GM23338 (cell line): ENCODE measurements around the gene NHEJ1. TPM values are rescaled to one million over a fixed set of nuclear protein-coding genes. Genes with fewer than 3 reads are reported as not detected.

Experiments used
- ATAC-seq: fragments of 200-7000 bp; cut with Tn5 transposase; 3 replicates; pipeline ENCODE4 v1.9.1; 2020
- DNase-seq: peaks from one replicate; pipeline ENCODE4 v3.0.0-alpha.2; 2015; ENCODE audit warnings: low spot score
- H2AFZ ChIP-seq: fragments of 200-600 bp; sonication (generic); 2 replicates; pipeline ENCODE4 v1.8.0; 2016; ENCODE audit warnings: antibody characterized with exemption, mild to moderate bottlenecking, moderate library complexity
- H3F3A ChIP-seq: fragments of 200-600 bp; sonication (generic); replicated peaks from 2 replicates; pipeline ENCODE4 v1.8.0; 2017; ENCODE audit warnings: antibody characterized with exemption, mixed run types, low read depth
- H3K27ac ChIP-seq: fragments of 200-600 bp; sonication (generic); 2 replicates; pipeline ENCODE4 v1.6.1; 2016; ENCODE audit warnings: low read depth
- H3K27me3 ChIP-seq: fragments of 200-600 bp; sonication (generic); 2 replicates; pipeline ENCODE4 v1.8.0; 2016; ENCODE audit warnings: mild to moderate bottlenecking, mixed run types, moderate library complexity; ENCODE audit not compliant: insufficient read depth
- H3K36me3 ChIP-seq: fragments of 200-600 bp; sonication (generic); 2 replicates; pipeline ENCODE4 v1.8.0; 2016; ENCODE audit warnings: mild to moderate bottlenecking; ENCODE audit not compliant: insufficient read depth
- H3K4me1 ChIP-seq: fragments of 200-600 bp; sonication (generic); 2 replicates; pipeline ENCODE4 v1.8.0; 2016; ENCODE audit warnings: mild to moderate bottlenecking, moderate library complexity; ENCODE audit not compliant: insufficient read depth
- H3K4me2 ChIP-seq: fragments of 200-600 bp; sonication (generic); 2 replicates; pipeline ENCODE4 v1.7.1; 2017; ENCODE audit warnings: mixed run types
- H3K4me3 ChIP-seq: fragments of 200-600 bp; sonication (generic); 2 replicates; pipeline ENCODE4 v1.6.1; 2016; ENCODE audit warnings: mixed run types
- H3K79me2 ChIP-seq: fragments of 200-600 bp; sonication (generic); replicated peaks from 2 replicates; pipeline ENCODE4 v1.8.0; 2017; ENCODE audit warnings: mild to moderate bottlenecking; ENCODE audit not compliant: insufficient read depth
- H3K9me2 ChIP-seq: fragments of 200-600 bp; sonication (generic); 2 replicates; pipeline ENCODE4 v1.8.0; 2017; ENCODE audit not compliant: insufficient read depth
- H4K20me1 ChIP-seq: fragments of 200-600 bp; sonication (generic); replicated peaks from 2 replicates; pipeline ENCODE4 v1.8.0; 2017; ENCODE audit warnings: mild to moderate bottlenecking; ENCODE audit not compliant: insufficient read depth
- H3K27ac Mint-ChIP-seq: 2 replicates; pipeline ENCODE4 v1.8.0; 2020; ENCODE audit warnings: inconsistent platforms, mild to moderate bottlenecking, moderate library complexity, mixed read lengths
- H3K27me3 Mint-ChIP-seq: 3 replicates; pipeline ENCODE4 v1.8.0; 2022; ENCODE audit warnings: low read depth, mild to moderate bottlenecking, moderate library complexity, mixed read lengths, inconsistent platforms; ENCODE audit not compliant: insufficient read depth, poor library complexity
- H3K36me3 Mint-ChIP-seq: 3 replicates; pipeline ENCODE4 v1.8.0; 2021; ENCODE audit warnings: low read depth, mild to moderate bottlenecking, inconsistent platforms, moderate library complexity, mixed read lengths
- H3K4me1 Mint-ChIP-seq: 3 replicates; pipeline ENCODE4 v1.8.0; 2020; ENCODE audit warnings: mild to moderate bottlenecking, inconsistent platforms, mixed read lengths
- H3K4me3 Mint-ChIP-seq: 3 replicates; pipeline ENCODE4 v1.8.0; 2021; ENCODE audit warnings: moderate library complexity, mild to moderate bottlenecking, inconsistent platforms, mixed read lengths
- H3K9me3 Mint-ChIP-seq: 3 replicates; pipeline ENCODE4 v1.8.0; 2020; ENCODE audit warnings: moderate library complexity, mild to moderate bottlenecking, inconsistent platforms, mixed read lengths
- CREB1 ChIP-seq: fragments of 250-450 bp; sonication (Bioruptor Pico); IDR thresholded peaks from 2 replicates; pipeline ENCODE4 v1.5.0; 2020; ENCODE audit warnings: low read depth, mild to moderate bottlenecking, moderate library complexity
- CTCF ChIP-seq, 2 experiments: fragments of 200-600 bp in 1 of 2; sonication (generic) in 1 of 2; conservative IDR thresholded peaks; 2 replicates each; pipeline versions ENCODE4 v1.5.1 to v1.6.1; 2016 to 2017; ENCODE audit warnings: antibody characterized with exemption in 2 of 2, low read depth in 2 of 2, mild to moderate bottlenecking in 2 of 2, moderate library complexity in 1 of 2
- ETS1 ChIP-seq: IDR thresholded peaks from 2 replicates; pipeline ENCODE4 v1.6.1; 2016; ENCODE audit warnings: antibody characterized with exemption
- EZH2 ChIP-seq: fragments of 200-600 bp; sonication (generic); IDR thresholded peaks from one replicate; pipeline ENCODE4 v1.8.0; 2017; ENCODE audit warnings: antibody characterized with exemption, mild to moderate bottlenecking, low read depth; ENCODE audit not compliant: unreplicated experiment
- EZH2phosphoT487 ChIP-seq: fragments of 200-600 bp; sonication (generic); IDR thresholded peaks from one replicate; pipeline ENCODE4 v1.8.1; 2018; ENCODE audit warnings: antibody characterized with exemption; ENCODE audit not compliant: unreplicated experiment
- JUNB ChIP-seq: IDR thresholded peaks from one replicate; pipeline ENCODE4 v1.6.1; 2016; ENCODE audit warnings: antibody characterized with exemption; ENCODE audit not compliant: unreplicated experiment
- NANOG ChIP-seq: IDR thresholded peaks from 2 replicates; pipeline ENCODE4 v1.6.1; 2016; ENCODE audit warnings: antibody characterized with exemption, borderline replicate concordance
- POLR2AphosphoS5 ChIP-seq: IDR thresholded peaks from 2 replicates; pipeline ENCODE4 v1.6.1; 2016; ENCODE audit warnings: antibody characterized with exemption, low read depth
- REST ChIP-seq: IDR thresholded peaks from one replicate; pipeline ENCODE4 v1.6.1; 2018; ENCODE audit warnings: antibody characterized with exemption; ENCODE audit not compliant: unreplicated experiment
- STAT1 ChIP-seq: IDR thresholded peaks from one replicate; pipeline ENCODE4 v1.6.1; 2016; ENCODE audit warnings: antibody characterized with exemption; ENCODE audit not compliant: unreplicated experiment
- ZNF114 ChIP-seq: fragments of 250-450 bp; sonication (Bioruptor Pico); IDR thresholded peaks from 2 replicates; pipeline ENCODE4 v1.5.0; 2020; ENCODE audit warnings: mild to moderate bottlenecking, moderate library complexity
- ZNF331 ChIP-seq: fragments of 250-450 bp; sonication (Bioruptor Pico); IDR thresholded peaks from 2 replicates; pipeline ENCODE4 v1.5.0; 2020; ENCODE audit warnings: low read depth, mild to moderate bottlenecking, moderate library complexity
- ZNF462 ChIP-seq: fragments of 250-450 bp; sonication (Bioruptor Pico); IDR thresholded peaks from 2 replicates; pipeline ENCODE4 v1.5.0; 2020; ENCODE audit warnings: mild to moderate bottlenecking, moderate library complexity
- polyA plus RNA-seq: library from polyadenylated mRNA; unstranded; fragments of >200 nt; fragmentation: Nextera tagmentation; extraction: Ambion mirVana; gene quantifications from 2 replicates; pipeline ENCODE4 v1.2.1, GENCODE V29; 2016
- total RNA-seq: library from RNA; depleted of rRNA; stranded (reverse); fragments of >200 nt; shearing (Covaris generic); gene quantifications from 2 replicates; pipeline ENCODE4 v1.2.3, GENCODE V29; 2014

The NHEJ1 gene
- total and polyA plus RNA-seq, 2 experiments from 2014 or later, result 19.6 to 30.6 TPM

GRCh38 chr2:219207884-219208740, 47.5 kb upstream of the NHEJ1 start:
- TF ChIP-seq NANOG, result no peak
- TF ChIP-seq EZH2, result no peak
- no peak for TF ChIP-seq ZNF331 (CRISPR knock-in tag)
- no peak for TF ChIP-seq CREB1 (CRISPR knock-in tag)
- no peak for TF ChIP-seq STAT1
- TF ChIP-seq REST, result no peak
- no peak for TF ChIP-seq EZH2phosphoT487
- TF ChIP-seq CTCF (conservative IDR thresholded peaks at IDR 0.05; ENCODE audit: low read depth in 2 of 2), result no peak
- no peak for TF ChIP-seq ZNF114 (CRISPR knock-in tag)
- no peak for TF ChIP-seq POLR2AphosphoS5
- TF ChIP-seq ZNF462 (CRISPR knock-in tag), result no peak
- no peak for TF ChIP-seq ETS1
- TF ChIP-seq JUNB, result no peak
- H3K4me2 ChIP-seq, result peak overlapping the region; percentile 96; the same call in 1 of the 2 replicates
- no peak for DNase-seq
- H3K4me1 Mint-ChIP-seq, result peaks cover 13% of the 10 kb centered on the region; the same call in 2 of the 3 replicates
- H3K27me3 ChIP-seq, result no peaks in the 10 kb centered on the region
- H4K20me1 ChIP-seq, result no peaks in the 10 kb centered on the region; the same call in 1 of the 2 replicates
- H3K4me3 ChIP-seq, result peak overlapping the region; percentile 84; the same call in 1 of the 2 replicates
- peaks cover 15% of the 10 kb centered on the region for H3K4me1 ChIP-seq
- H3F3A ChIP-seq, result peaks cover 15% of the 10 kb centered on the region; the same call in 1 of the 2 replicates
- no peaks in the 10 kb centered on the region for H3K79me2 ChIP-seq
- no peak overlapping the region for H3K27ac Mint-ChIP-seq
- peak overlapping the region; percentile 88 for H3K4me3 Mint-ChIP-seq
- H3K9me3 Mint-ChIP-seq, result peaks cover 2% of the 10 kb centered on the region; the same call in 1 of the 3 replicates
- no peak for ATAC-seq
- H2AFZ ChIP-seq, result no peak overlapping the region
- H3K36me3 ChIP-seq, result no peaks in the 10 kb centered on the region; the same call in 1 of the 2 replicates
- H3K27ac ChIP-seq, result no peak overlapping the region; the same call in 1 of the 2 replicates
- H3K36me3 Mint-ChIP-seq, result peaks cover 40% of the 10 kb centered on the region
- H3K9me2 ChIP-seq, result no peaks in the 10 kb centered on the region
- peaks cover 13% of the 10 kb centered on the region for H3K27me3 Mint-ChIP-seq
